ENCODE results near the gene SETD5.

Gene SETD5

GRCh38 chr3:9409981-9410854 lies 12.8 kb downstream of the SETD5 start:
- no peak for DNase-seq

GRCh38 chr3:9411302-9411701 lies 13.9 kb downstream of the SETD5 start:
- no peak for DNase-seq

- DNase-seq, result no peak
Measured at GRCh38 chr3:9412293-9412692, 14.9 kb downstream of the SETD5 start.

GRCh38 chr3:9414826-9415225 lies 17.4 kb downstream of the SETD5 start:
- DNase-seq, result no peak

GRCh38 chr3:9415485-9416138 lies 18.2 kb downstream of the SETD5 start:
- DNase-seq, result no peak

- no peak for DNase-seq
Measured at GRCh38 chr3:9416139-9416780, 18.8 kb downstream of the SETD5 start.

- no peak for DNase-seq
Measured at GRCh38 chr3:9420850-9421549, 23.6 kb downstream of the SETD5 start.

GRCh38 chr3:9422712-9423424 lies 25.5 kb downstream of the SETD5 start:
- peak; percentile 36 for DNase-seq

- no peak for DNase-seq
Measured at GRCh38 chr3:9428411-9428810, 31.0 kb downstream of the SETD5 start.

GRCh38 chr3:9430733-9431132 lies 33.3 kb downstream of the SETD5 start:
- no peak for DNase-seq

GRCh38 chr3:9433627-9434521 lies 36.5 kb downstream of the SETD5 start:
- no peak for DNase-seq

- no peak for DNase-seq
Measured at GRCh38 chr3:9435316-9435715, 37.9 kb downstream of the SETD5 start.

GRCh38 chr3:9439331-9439730 lies 41.9 kb downstream of the SETD5 start:
- no peak for DNase-seq

- DNase-seq, result no peak
Measured at GRCh38 chr3:9441501-9442221, 44.2 kb downstream of the SETD5 start.

- no peak for DNase-seq
Measured at GRCh38 chr3:9448071-9448470, 50.7 kb downstream of the SETD5 start.

- no peak for DNase-seq
Measured at GRCh38 chr3:9448643-9449042, 51.2 kb downstream of the SETD5 start.

- no peak for DNase-seq
Measured at GRCh38 chr3:9450126-9450525, 52.7 kb downstream of the SETD5 start.

- DNase-seq, result no peak
Measured at GRCh38 chr3:9450991-9451390, 53.6 kb downstream of the SETD5 start.

GRCh38 chr3:9452417-9452816 lies 55.0 kb downstream of the SETD5 start:
- peak; percentile 19 for DNase-seq

GRCh38 chr3:9455596-9456131 lies 58.2 kb downstream of the SETD5 start:
- no peak for DNase-seq

GRCh38 chr3:9467451-9467850 lies 70.0 kb downstream of the SETD5 start:
- DNase-seq, result no peak

Data from CD4-positive, alpha-beta T cell treated with Interleukin-4 for 4 hours (primary cell).